ENCODE data around the gene PTPRK. TPM values are rescaled to one million over a fixed set of nuclear protein-coding genes. Genes with fewer than 3 reads are reported as not detected.

The PTPRK gene
- total RNA-seq, 4 donors from 2014 or later, result 20.0 to 64.2 (median 36.6) TPM

DNA sequence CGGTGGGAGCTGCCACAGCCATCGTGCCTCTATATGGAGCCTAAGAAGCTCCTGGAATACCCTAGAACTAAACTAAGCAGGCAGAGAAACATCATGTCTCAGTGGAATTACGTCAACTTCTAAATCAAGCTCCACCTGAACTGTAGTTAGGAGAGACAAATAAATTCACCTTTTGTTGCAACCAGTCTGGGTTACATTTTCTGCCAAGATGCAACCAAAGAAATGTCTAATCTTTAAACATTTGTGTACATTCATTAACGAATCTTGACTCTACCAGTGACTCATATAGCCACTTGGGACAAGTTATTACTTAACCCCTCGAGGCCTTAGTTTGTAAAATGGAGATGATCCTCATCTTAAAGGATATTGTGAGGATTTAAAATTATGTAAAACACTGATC lies 8.9 kb downstream of the PTPRK start:
- DNase-seq, result no peak
- Histone ChIP-seq H3K36me3 (no peaks in the 10 kb centered on the region), H3K4me3 (no peak overlapping the region), H3K27me3 (no peaks in the 10 kb centered on the region), H3K9me3 (no peaks in the 10 kb centered on the region), H3K4me1 (no peaks in the 10 kb centered on the region), H3K27ac (no peak overlapping the region)
- intact Hi-C loops (cut with DNase I; ENCODE audit: low total_unique reads), result no loop called here
- no peak for TF ChIP-seq CTCF (IDR thresholded peaks at IDR 0.05)

DNA sequence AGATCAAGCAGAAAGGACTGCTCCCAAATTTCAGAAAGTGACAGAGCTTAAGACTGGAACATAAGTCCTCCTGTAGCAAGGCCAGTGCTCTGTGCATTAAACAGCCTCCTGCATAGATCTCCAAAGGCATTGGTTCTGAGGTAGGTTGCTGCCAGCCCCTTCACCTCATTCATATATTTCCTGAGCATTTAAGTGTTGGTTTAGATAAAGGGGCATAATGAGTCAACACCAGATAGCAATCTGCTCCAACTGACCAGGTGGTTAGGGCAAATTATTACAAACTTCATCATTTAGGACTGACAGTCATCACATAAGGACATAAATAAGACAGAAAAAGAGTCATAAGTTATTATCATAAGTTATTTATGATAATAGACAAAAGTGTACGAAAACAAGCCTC lies 10.7 kb downstream of the PTPRK start:
- H3K36me3 ChIP-seq, result no peaks in the 10 kb centered on the region
- TF ChIP-seq POLR2A (IDR thresholded peaks at IDR 0.05), result no peak
- TF ChIP-seq CTCF (IDR thresholded peaks at IDR 0.05), result no peak
- no peaks in the 10 kb centered on the region for H3K4me1 ChIP-seq
- no peak overlapping the region for H3K27ac ChIP-seq
- intact Hi-C loops (cut with DNase I; ENCODE audit: low total_unique reads), result no loop called here
- DNase-seq, result no peak
- no peaks in the 10 kb centered on the region for H3K9me3 ChIP-seq
- no peaks in the 10 kb centered on the region for H3K27me3 ChIP-seq
- H3K4me3 ChIP-seq, result no peak overlapping the region

GRCh38 chr6:128508588-128509296 lies 11.7 kb downstream of the PTPRK start:
- H3K9me3 ChIP-seq, result no peaks in the 10 kb centered on the region
- DNase-seq, result no peak
- intact Hi-C loops (cut with DNase I; ENCODE audit: low total_unique reads), result no loop called here
- H3K36me3 ChIP-seq, result no peaks in the 10 kb centered on the region
- no peaks in the 10 kb centered on the region for H3K27me3 ChIP-seq
- H3K27ac ChIP-seq, result no peak overlapping the region
- no peak overlapping the region for H3K4me3 ChIP-seq
- TF ChIP-seq CTCF (IDR thresholded peaks at IDR 0.05), result no peak
- no peaks in the 10 kb centered on the region for H3K4me1 ChIP-seq

DNA sequence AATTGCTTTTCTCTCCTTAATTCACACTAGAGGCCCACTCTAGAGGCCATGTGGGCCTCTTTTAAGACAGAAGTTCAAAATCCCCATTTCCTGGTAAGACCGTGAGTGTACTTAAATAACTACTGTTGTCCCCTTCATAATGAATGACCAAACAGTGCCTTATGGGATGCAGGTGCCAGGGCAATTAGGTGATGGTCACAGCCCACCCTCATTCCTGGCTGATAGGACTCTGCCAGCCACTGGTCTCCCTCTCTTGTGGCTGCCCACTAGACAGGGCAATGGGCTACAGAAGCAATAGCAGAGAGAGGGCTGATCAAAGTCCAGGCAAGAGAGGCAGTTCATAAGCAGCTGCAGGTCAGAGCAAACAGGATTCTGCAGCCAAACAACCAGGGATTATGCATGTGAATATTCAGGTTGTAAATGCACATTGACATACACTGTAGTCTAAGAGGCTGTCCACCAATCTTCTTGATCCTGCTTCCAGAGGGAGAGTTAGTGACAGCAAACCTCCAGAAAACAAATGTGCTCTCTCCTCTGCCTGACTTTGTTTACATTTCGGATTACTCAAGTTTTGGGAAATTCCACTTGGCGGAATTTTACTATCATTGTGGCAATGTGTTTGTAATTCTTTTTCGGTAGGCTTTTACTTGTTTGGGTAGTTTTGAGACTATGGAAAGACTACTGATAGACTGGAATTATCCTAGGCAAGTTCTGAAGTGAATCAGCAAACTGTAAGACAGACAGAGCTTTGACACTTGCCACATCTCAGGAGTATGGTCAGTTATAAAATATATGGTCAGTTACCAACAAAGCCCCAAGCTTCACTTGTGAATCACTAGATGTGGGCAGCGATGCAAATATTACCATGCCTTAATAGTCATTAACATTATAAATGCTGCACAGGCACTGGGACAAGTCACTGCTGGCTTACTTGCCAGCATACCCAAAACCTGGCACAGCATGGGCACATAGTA lies 12.8 kb downstream of the PTPRK start:
- Histone ChIP-seq H3K36me3 (no peaks in the 10 kb centered on the region), H3K9me3 (no peaks in the 10 kb centered on the region), H3K4me3 (no peak overlapping the region), H3K27ac (no peak overlapping the region), H3K27me3 (no peaks in the 10 kb centered on the region), H3K4me1 (no peaks in the 10 kb centered on the region)
- intact Hi-C loops (cut with DNase I; ENCODE audit: low total_unique reads), result no loop called here
- TF ChIP-seq CTCF (IDR thresholded peaks at IDR 0.05) (no peak), POLR2A (IDR thresholded peaks at IDR 0.05) (no peak)
- no peak for DNase-seq

DNA sequence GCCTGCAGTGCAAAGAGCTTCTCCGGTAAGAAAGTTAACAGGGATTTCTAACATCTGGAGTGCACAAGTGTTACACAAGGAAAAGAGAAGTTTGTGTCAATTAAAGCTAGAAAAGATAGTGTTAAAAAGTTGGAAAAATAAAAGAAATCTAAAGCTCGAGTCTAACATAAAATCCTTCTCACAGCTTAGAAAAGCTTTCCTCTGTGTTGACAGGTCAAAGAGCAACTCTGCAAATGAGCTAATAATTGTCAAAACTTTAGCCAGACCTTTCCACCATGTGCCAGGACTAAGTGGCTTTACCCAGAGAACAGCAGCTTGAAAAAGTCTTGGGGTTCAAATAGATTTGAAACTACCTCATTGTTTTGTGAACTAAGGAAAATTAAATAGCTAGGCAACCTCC lies 14.8 kb downstream of the PTPRK start:
- Histone ChIP-seq H3K27me3 (no peaks in the 10 kb centered on the region), H3K9me3 (no peaks in the 10 kb centered on the region), H3K4me3 (no peak overlapping the region), H3K4me1 (no peaks in the 10 kb centered on the region), H3K27ac (no peak overlapping the region), H3K36me3 (no peaks in the 10 kb centered on the region)
- no peak for DNase-seq
- intact Hi-C loops (cut with DNase I; ENCODE audit: low total_unique reads), result no loop called here
- TF ChIP-seq POLR2A (IDR thresholded peaks at IDR 0.05), result no peak
